Measurements from ENCODE around the gene TTC23. TPM values are rescaled to one million over a fixed set of nuclear protein-coding genes. Genes with fewer than 3 reads are reported as not detected.

The TTC23 gene
- total RNA-seq, 1 donor from 2014 or later = 45.3 TPM

- Mint-ChIP-seq H3K4me3 (peak overlapping the region; percentile 75), H3K4me1 (peaks cover 16% of the 10 kb centered on the region), H3K27me3 (ENCODE audit: insufficient read depth, low read depth) (peaks cover 12% of the 10 kb centered on the region), H3K27ac (no peak overlapping the region), H3K9me3 (no peaks in the 10 kb centered on the region), H3K36me3 (no peaks in the 10 kb centered on the region)
- peaks cover 10% of the 10 kb centered on the region for H3K4me1 ChIP-seq
- no peak for DNase-seq (ENCODE audit: low spot score)
- no peaks in the 10 kb centered on the region for H3K79me2 ChIP-seq (ENCODE audit: low read depth)
- TF ChIP-seq EZH2 (IDR thresholded peaks at IDR 0.05) = no peak
- H3K4me2 ChIP-seq = no peak overlapping the region
- H3F3A ChIP-seq (ENCODE audit: low read depth) = peaks cover 12% of the 10 kb centered on the region
- no peaks in the 10 kb centered on the region for H3K36me3 ChIP-seq
- no peak overlapping the region for H3K4me3 ChIP-seq
- no peak overlapping the region for H3K9ac ChIP-seq
- H3K27me3 ChIP-seq = peaks cover 82% of the 10 kb centered on the region
- H4K20me1 ChIP-seq (ENCODE audit: low read depth) = peaks cover 8% of the 10 kb centered on the region
- no peak overlapping the region for H3K27ac ChIP-seq
- no peaks in the 10 kb centered on the region for H3K9me3 ChIP-seq (ENCODE audit: low read depth)
- no peak overlapping the region for H2AFZ ChIP-seq (replicated peaks)
Measured at GRCh38 chr15:99099661-99100060, 149.7 kb downstream of the TTC23 start.

GRCh38 chr15:99098991-99099390 lies 150.4 kb downstream of the TTC23 start:
- peaks cover 12% of the 10 kb centered on the region for H3F3A ChIP-seq (ENCODE audit: low read depth)
- no peak overlapping the region for H3K27ac ChIP-seq
- H3K9ac ChIP-seq = no peak overlapping the region
- H3K27ac Mint-ChIP-seq = no peak overlapping the region
- peaks cover 79% of the 10 kb centered on the region for H3K27me3 ChIP-seq
- H2AFZ ChIP-seq (replicated peaks) = no peak overlapping the region
- H3K4me3 Mint-ChIP-seq = no peak overlapping the region
- H3K4me2 ChIP-seq = no peak overlapping the region
- no peaks in the 10 kb centered on the region for H3K9me3 Mint-ChIP-seq
- TF ChIP-seq EZH2 (IDR thresholded peaks at IDR 0.05) = no peak
- no peak for TF ChIP-seq CTCF (IDR thresholded peaks at IDR 0.05)
- TF ChIP-seq EZH2phosphoT487 (IDR thresholded peaks at IDR 0.05) = no peak
- peaks cover 10% of the 10 kb centered on the region for H3K27me3 Mint-ChIP-seq (ENCODE audit: insufficient read depth, low read depth)
- no peaks in the 10 kb centered on the region for H3K9me3 ChIP-seq (ENCODE audit: low read depth)
- no peaks in the 10 kb centered on the region for H3K79me2 ChIP-seq (ENCODE audit: low read depth)
- DNase-seq (ENCODE audit: low spot score) = no peak
- peaks cover 10% of the 10 kb centered on the region for H3K4me1 ChIP-seq
- H3K4me3 ChIP-seq = no peak overlapping the region
- no peaks in the 10 kb centered on the region for H3K36me3 ChIP-seq
- H3K36me3 Mint-ChIP-seq = no peaks in the 10 kb centered on the region
- H3K4me1 Mint-ChIP-seq = peaks cover 16% of the 10 kb centered on the region
- peaks cover 8% of the 10 kb centered on the region for H4K20me1 ChIP-seq (ENCODE audit: low read depth)

GRCh38 chr15:99098426-99098825 lies 151.0 kb downstream of the TTC23 start:
- Histone ChIP-seq H2AFZ (replicated peaks) (no peak overlapping the region), H3K4me2 (no peak overlapping the region), H3K9me3 (ENCODE audit: low read depth) (no peaks in the 10 kb centered on the region), H3K79me2 (ENCODE audit: low read depth) (no peaks in the 10 kb centered on the region), H3K4me3 (no peak overlapping the region), H3K36me3 (no peaks in the 10 kb centered on the region), H3K27me3 (peaks cover 75% of the 10 kb centered on the region), H3F3A (ENCODE audit: low read depth) (peaks cover 12% of the 10 kb centered on the region), H3K4me1 (peaks cover 10% of the 10 kb centered on the region), H4K20me1 (ENCODE audit: low read depth) (peaks cover 8% of the 10 kb centered on the region), H3K9ac (no peak overlapping the region), H3K27ac (no peak overlapping the region)
- Mint-ChIP-seq H3K4me3 (no peak overlapping the region), H3K4me1 (peaks cover 14% of the 10 kb centered on the region), H3K27me3 (ENCODE audit: insufficient read depth, low read depth) (peaks cover 10% of the 10 kb centered on the region), H3K9me3 (no peaks in the 10 kb centered on the region), H3K27ac (no peak overlapping the region), H3K36me3 (no peaks in the 10 kb centered on the region)
- no peak for DNase-seq (ENCODE audit: low spot score)
- TF ChIP-seq EZH2phosphoT487 (IDR thresholded peaks at IDR 0.05) (no peak), CTCF (IDR thresholded peaks at IDR 0.05) (no peak), EZH2 (IDR thresholded peaks at IDR 0.05) (no peak)

- Histone ChIP-seq H2AFZ (replicated peaks) (no peak overlapping the region), H4K20me1 (ENCODE audit: low read depth) (peaks cover 8% of the 10 kb centered on the region), H3K79me2 (ENCODE audit: low read depth) (no peaks in the 10 kb centered on the region), H3K36me3 (no peaks in the 10 kb centered on the region), H3K4me3 (no peak overlapping the region), H3K27me3 (peaks cover 68% of the 10 kb centered on the region), H3K27ac (no peak overlapping the region), H3K4me2 (no peak overlapping the region), H3K9ac (no peak overlapping the region), H3F3A (ENCODE audit: low read depth) (peaks cover 12% of the 10 kb centered on the region), H3K9me3 (ENCODE audit: low read depth) (no peaks in the 10 kb centered on the region), H3K4me1 (peaks cover 10% of the 10 kb centered on the region)
- H3K4me3 Mint-ChIP-seq = no peak overlapping the region
- H3K27me3 Mint-ChIP-seq (ENCODE audit: insufficient read depth, low read depth) = peaks cover 10% of the 10 kb centered on the region
- TF ChIP-seq CTCF (IDR thresholded peaks at IDR 0.05) (no peak), EZH2 (IDR thresholded peaks at IDR 0.05) (no peak), EZH2phosphoT487 (IDR thresholded peaks at IDR 0.05) (no peak)
- no peaks in the 10 kb centered on the region for H3K36me3 Mint-ChIP-seq
- peaks cover 14% of the 10 kb centered on the region for H3K4me1 Mint-ChIP-seq
- no peaks in the 10 kb centered on the region for H3K9me3 Mint-ChIP-seq
- no peak for DNase-seq (ENCODE audit: low spot score)
- no peak overlapping the region for H3K27ac Mint-ChIP-seq
Measured at GRCh38 chr15:99097441-99098410, 151.7 kb downstream of the TTC23 start.

Measured in neural progenitor cell (in vitro differentiated cells).